Measurements from ENCODE around the gene TUBB6.

The TUBB6 gene

DNA sequence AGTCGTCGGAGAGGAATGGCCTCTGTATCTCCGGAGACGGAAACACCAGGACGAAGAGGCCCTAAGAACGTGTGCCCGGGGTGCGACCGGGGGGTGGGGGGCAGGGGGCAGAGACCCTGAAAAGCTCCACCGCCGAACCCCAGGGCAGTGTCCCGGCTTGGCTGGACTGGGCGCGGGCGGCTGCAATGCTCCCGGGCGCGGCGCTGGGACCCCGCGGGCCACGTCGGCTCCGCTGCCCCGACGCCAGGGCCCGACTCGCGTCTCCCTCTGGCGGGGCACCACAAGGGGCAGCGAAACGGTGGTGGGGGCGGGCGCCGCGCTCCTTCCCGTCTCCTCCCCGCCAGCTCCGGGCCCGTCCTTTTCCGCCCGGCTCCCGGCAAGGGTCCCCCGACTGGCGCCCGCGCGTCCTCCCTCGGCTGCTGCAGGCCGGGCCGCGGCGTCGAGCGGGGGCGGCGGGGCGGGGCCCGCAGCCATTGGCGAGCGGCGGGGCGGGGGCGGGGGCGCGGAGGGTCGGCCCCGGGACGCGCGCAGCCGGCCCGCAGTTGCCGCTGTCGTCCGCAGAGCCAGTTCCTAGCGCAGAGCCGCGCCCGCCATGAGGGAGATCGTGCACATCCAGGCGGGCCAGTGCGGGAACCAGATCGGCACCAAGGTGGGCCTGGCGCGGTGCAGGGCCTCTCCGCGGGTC is at the start of gene TUBB6:
Gene TUBB6 (plus strand): TSS at position 541 of the 685 bp plus-strand sequence. CDS start 52 bp downstream, at position 593.
- TF ChIP-seq, protein P1, sequence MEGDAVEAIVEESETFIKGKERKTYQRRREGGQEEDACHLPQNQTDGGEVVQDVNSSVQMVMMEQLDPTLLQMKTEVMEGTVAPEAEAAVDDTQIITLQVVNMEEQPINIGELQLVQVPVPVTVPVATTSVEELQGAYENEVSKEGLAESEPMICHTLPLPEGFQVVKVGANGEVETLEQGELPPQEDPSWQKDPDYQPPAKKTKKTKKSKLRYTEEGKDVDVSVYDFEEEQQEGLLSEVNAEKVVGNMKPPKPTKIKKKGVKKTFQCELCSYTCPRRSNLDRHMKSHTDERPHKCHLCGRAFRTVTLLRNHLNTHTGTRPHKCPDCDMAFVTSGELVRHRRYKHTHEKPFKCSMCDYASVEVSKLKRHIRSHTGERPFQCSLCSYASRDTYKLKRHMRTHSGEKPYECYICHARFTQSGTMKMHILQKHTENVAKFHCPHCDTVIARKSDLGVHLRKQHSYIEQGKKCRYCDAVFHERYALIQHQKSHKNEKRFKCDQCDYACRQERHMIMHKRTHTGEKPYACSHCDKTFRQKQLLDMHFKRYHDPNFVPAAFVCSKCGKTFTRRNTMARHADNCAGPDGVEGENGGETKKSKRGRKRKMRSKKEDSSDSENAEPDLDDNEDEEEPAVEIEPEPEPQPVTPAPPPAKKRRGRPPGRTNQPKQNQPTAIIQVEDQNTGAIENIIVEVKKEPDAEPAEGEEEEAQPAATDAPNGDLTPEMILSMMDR (IDR thresholded peaks at IDR 0.05; ENCODE audit: insufficient read depth, low read depth, low read length, missing control alignments), result no peak
- DNase-seq (ENCODE audit: low read depth), result peak; percentile 62
- H3K4me3 ChIP-seq (ENCODE audit: low read depth, low read length), result peak within 1 kb of the TSS; percentile 56

DNA sequence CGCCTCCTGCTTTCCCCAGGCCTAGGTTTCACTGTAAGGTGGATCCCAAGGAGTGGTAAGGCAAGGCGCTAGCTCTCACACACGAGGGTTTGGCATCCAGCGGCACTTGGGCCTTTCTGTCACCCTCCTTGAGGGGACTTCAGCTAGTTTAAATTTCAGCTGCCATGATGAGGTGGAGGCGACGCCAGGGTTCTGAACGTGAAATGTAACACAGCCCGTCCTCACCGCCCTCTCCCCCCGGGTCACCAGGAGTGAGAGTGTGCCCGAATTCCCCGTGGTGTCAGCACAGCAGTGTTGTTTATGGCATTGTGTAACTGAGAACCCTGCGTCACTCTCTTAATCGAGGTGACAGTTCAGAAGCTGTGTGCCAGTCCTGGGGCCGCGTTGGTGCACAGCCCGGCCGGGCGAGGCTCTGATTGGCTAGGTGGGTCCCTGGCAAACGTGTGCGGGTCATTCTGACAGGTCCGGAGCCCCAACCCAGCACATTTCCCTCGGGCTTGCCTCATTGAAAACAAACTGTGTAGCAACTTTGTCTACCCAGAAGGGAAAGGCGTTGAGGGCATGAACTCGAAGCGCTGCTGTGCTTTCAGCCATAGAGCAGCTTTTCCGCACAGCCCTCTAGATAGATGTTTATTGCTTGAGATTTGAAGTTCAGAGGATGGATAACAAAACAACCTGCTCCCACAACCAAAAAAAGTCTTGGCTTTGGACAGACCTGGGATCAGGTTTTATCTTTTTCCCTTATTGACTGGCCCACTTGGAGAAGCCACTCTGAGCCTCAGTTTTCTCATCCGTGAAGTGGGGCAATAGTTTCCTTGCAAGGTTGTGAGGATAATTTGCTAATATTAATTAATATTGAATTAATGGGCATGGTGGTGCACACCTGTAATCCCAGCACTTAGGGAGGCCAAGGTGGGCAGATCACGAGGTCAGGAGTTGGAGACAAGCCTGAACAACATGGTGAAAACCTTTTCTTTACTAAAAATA is 49.0 kb upstream of the TUBB6 start:
- TF ChIP-seq, protein P1 (IDR thresholded peaks at IDR 0.05; ENCODE audit: insufficient read depth, low read depth, low read length, missing control alignments), result no peak
- no peak overlapping the region for H3K4me3 ChIP-seq (ENCODE audit: low read depth, low read length)
- DNase-seq (ENCODE audit: low read depth), result no peak

GRCh38 chr18:12262748-12263147 is 45.3 kb upstream of the TUBB6 start:
- TF ChIP-seq, protein P1 (IDR thresholded peaks at IDR 0.05; ENCODE audit: insufficient read depth, low read depth, low read length, missing control alignments), result no peak
- no peak overlapping the region for H3K4me3 ChIP-seq (ENCODE audit: low read depth, low read length)
- no peak for DNase-seq (ENCODE audit: low read depth)

GRCh38 chr18:12264864-12265263 is 43.2 kb upstream of the TUBB6 start:
- TF ChIP-seq, protein P1 (IDR thresholded peaks at IDR 0.05; ENCODE audit: insufficient read depth, low read depth, low read length, missing control alignments), result no peak
- DNase-seq (ENCODE audit: low read depth), result no peak
- H3K4me3 ChIP-seq (ENCODE audit: low read depth, low read length), result no peak overlapping the region

- H3K4me3 ChIP-seq (ENCODE audit: low read depth, low read length), result peak overlapping the region; percentile 42
- TF ChIP-seq, protein P1 (IDR thresholded peaks at IDR 0.05; ENCODE audit: insufficient read depth, low read depth, low read length, missing control alignments), result peak; percentile 67
- peak; percentile 70 for DNase-seq (ENCODE audit: low read depth)
Observed at GRCh38 chr18:12271376-12272235, 36.4 kb upstream of the TUBB6 start.

- TF ChIP-seq, protein P1 (IDR thresholded peaks at IDR 0.05; ENCODE audit: insufficient read depth, low read depth, low read length, missing control alignments), result no peak
- DNase-seq (ENCODE audit: low read depth), result no peak
- H3K4me3 ChIP-seq (ENCODE audit: low read depth, low read length), result no peak overlapping the region
Observed at GRCh38 chr18:12274793-12275192, 33.2 kb upstream of the TUBB6 start.
